ENCODE results near the gene AUH.
"Not testable (repeated sequence)": the region's sequence is repeated elsewhere in the genome, so short reads cannot be mapped to it uniquely, and the experiment has no call there.

The AUH gene

GRCh38 chr9:91378695-91379127 lies 17.0 kb upstream of the AUH start:
- no peak for DNase-seq (ENCODE audit: low read depth)

DNA sequence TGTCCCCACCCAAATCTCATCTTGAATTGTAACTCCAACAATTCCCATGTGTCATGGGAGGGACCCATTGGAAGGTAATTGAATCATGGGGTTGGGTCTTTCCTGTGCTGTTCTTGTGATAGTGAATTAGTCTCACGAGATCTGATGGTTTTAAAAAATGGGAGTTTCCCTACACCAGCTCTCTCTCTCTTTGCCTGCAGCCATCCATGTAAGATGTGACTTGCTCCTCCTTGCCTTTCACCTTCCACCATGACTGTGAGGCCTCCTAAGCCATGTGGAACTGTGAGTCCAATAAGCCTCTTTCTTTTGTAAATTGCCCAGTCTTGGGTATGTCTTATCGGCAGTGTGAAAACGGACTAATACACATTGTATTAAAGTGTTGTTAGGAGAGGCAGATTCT lies 16.3 kb upstream of the AUH start:
- not testable (repeated sequence) for DNase-seq (ENCODE audit: low read depth)

GRCh38 chr9:91376239-91376638 lies 14.5 kb upstream of the AUH start:
- DNase-seq (ENCODE audit: low read depth): no peak

DNA sequence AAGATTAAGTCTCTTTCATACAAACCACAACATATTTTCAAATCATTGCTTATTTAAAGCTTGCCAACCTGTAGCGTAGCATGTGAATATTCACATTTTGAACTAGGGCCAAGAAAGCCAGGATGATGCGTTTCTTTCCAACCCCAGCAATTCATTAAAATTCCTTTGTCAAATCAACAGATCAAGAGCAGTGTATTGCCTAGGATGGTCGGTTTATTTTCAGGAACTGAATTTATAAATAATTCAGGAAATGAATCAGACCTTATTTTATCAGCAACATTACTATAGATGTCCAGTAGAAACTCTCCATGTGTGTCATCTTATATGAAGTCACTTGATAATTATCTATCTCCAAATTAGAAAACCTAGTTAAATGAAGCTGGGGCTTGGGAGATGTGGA lies 13.2 kb upstream of the AUH start:
- DNase-seq (ENCODE audit: low read depth): peak; percentile 66

DNA sequence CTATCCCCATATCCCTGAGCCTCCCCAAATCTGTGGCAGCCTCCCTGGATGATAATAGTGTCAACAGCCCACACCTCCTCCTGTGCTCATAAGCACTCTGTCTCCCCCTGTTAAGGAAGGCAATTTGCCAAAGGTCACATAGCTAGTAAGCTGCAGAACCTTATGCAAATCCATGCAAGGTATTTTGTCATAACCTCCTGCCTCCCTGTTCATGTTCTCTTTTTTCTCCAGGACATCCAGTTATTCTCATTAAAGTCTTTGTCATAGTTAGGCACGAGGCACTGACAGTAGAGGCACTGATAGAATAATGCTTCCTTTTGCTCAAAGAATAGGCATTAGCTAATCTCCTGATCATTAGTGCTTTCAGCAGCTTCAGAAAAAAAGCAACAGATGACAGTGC lies 10.2 kb upstream of the AUH start:
- no peak for DNase-seq (ENCODE audit: low read depth)

- DNase-seq (ENCODE audit: low read depth): not testable (repeated sequence)
Measured at GRCh38 chr9:91370006-91370405, 8.3 kb upstream of the AUH start.

DNA sequence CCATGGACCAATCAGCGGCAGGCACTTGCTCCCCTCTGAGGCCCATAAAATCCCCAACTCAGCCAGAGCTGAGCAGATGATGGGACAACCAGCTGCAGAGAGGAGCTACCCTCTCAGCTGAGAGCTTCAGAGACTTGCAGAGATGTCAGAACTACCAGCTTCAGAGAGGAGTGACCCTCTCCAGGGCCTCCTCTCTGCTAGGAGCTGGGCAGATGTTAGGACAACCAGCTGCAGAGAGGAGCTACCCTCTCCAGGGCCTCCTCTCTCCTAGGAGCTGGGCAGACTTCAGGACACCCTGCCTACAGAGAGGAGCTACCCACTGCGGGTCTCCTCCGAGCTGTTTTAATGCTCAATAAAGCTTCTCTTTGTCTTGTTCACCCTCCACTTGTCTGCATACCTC lies 3.0 kb upstream of the AUH start:
- no peak for DNase-seq (ENCODE audit: low read depth)

GRCh38 chr9:91364005-91364404 lies 2.3 kb upstream of the AUH start:
- DNase-seq (ENCODE audit: low read depth): no peak

DNA sequence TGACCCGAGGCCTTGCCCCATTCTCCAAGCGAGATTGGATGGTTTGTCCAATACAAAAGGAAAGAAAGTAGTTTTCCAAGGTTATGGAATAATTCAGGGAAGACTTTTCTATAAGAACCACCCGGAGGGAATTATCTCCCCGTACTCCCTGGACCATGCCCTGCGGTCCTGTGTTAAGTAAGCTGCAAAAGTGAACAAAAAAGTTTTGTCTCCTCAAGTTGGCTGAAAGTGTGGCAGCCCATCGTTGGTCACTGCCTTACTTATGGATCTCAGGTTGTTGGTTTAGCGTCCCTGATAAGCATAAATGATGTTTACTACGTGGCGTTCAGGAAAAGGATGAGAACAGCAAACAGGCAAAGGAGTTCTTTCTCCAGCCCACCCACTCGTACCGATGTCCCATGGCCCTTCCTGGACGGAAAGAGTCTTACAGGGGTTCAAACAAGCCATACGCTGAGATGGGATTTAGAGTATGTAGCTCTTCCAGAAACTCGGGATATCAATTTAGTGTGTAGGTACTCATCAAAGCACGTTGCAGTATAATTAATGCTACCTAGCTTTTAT lies 413 bp upstream of the AUH start:
- no peak for DNase-seq (ENCODE audit: low read depth)

DNA sequence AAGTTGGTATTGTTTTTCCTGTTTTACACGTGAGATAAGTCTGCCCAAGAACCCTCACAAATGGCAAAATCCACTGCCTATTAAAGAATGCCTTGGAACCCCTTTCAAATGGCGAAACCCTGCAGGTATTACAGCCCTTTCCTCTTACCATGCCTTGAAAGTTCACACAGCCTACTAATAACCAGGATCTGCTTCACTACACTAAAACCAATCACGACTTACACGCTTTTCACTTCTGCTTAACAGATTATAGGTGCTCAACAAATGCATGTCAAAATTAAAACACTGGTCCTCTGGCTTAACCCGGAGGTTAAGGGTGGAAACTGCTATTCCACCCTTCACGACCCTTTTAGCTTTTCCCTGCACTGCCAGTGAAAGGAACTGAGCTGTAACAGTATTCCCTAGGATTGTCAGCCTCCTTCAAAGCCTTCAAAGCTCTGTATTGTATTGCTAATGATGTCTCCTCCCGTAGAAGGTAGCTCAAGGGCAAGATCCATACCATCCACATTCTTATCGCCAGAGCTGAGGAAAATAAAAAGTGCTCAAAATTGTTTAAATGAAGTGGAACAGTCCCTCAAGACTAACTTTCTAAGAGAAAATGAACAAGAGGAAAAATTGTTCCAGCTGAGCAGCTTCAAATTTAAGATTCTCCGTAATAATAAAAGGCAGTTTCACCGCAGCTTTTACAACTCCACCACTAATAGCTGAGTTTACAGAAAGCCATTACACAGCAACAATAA lies 997 bp downstream of the AUH start:
- no peak for DNase-seq (ENCODE audit: low read depth)

- no peak for DNase-seq (ENCODE audit: low read depth)
Measured at GRCh38 chr9:91359734-91360470, 1.8 kb downstream of the AUH start.

DNA sequence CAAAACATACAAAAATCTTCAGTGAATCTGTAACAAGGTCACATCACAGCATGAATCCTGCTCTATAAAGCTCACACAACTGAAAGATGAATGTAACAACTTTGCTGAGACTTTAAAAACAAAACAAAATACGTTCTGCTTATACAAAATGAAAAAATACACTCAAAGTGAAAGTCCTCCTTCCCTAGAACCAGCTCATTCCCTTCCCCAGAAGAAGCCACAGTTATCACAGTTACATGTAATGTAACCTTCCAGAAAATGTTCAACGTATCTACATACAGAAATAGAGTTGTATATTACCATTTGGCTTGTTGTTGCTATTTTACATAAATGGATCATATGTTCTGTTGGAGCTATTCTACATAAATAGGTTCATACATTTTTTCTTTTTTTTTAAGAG lies 2.6 kb downstream of the AUH start:
- DNase-seq (ENCODE audit: low read depth): no peak

DNA sequence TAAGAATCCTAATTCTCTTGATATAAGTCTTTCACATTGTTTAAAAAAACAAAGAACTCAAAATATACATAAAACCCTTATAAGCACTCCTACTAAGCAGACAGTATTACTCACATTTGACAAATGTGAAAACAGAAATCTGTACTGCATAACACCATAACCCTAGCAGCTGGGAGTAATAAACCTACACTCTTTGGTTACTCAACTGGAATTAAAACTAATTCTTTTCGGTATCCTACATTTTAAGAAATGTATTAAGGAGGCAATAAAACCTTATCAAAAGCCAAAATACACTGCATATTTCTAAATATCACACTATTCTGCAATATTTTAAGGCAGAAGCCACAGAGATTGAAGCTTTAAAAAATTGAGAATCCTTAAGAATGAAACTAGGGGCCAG lies 6.8 kb downstream of the AUH start:
- no peak for DNase-seq (ENCODE audit: low read depth)

- DNase-seq (ENCODE audit: low read depth): no peak
Measured at GRCh38 chr9:91349115-91349555, 12.6 kb downstream of the AUH start.

GRCh38 chr9:91348191-91348807 lies 13.4 kb downstream of the AUH start:
- DNase-seq (ENCODE audit: low read depth): no peak

DNA sequence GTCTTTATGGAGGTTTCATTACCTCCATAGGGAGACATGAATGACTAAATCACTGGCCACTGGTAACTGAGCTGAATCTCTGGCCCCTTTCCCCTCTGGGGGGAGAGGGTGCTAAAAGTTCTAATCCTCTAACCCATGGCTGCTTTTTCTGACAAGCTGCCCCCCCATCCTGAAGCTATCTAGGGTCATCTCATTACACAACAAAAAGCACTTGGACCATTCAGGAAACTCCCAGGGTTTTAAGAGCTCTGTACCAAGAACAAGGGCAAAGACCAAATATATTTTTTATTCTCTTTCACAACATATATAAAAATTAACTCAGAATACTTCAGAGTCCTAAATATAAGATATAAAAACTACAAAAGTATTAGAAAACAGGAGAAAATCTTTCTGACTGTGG lies 14.3 kb downstream of the AUH start:
- DNase-seq (ENCODE audit: low read depth): no peak

DNA sequence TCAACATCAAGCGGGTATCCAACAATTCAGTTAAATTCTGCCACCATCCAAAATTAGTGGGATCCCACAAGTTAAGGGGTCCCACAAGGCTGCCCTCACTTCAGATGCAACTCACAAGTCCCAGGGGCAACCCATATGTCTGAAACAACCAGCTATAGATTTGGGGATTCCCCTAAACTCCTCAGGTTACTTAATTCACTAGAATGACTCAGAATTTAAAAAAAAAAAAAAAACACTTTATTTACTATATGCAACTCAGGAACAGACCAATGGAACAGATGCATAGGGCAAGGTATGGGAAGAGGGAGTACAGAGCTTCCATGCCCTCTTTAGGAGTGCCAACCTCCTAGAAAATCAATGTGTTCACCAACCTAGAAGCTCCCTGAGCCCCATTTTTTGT lies 15.1 kb downstream of the AUH start:
- no peak for DNase-seq (ENCODE audit: low read depth)

DNA sequence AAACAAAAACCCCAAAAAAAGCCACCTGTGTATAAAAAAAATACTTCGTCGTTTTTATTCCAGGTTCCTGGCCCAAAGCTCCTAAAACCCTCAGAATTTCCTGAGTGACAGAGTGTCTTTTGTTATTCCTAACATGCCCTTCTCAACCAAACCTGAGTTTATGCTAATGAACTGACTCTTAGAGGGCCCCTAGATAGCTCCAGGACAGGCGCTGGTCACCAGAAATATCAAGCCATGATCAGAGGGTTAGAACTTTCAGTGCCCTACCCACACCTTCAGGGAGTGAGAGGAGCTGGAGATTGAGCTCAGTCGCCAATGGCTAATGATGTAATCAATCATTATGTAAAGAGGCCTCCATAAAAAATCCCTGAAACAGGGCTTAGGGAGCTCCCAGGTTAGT lies 15.7 kb downstream of the AUH start:
- no peak for DNase-seq (ENCODE audit: low read depth)

DNA sequence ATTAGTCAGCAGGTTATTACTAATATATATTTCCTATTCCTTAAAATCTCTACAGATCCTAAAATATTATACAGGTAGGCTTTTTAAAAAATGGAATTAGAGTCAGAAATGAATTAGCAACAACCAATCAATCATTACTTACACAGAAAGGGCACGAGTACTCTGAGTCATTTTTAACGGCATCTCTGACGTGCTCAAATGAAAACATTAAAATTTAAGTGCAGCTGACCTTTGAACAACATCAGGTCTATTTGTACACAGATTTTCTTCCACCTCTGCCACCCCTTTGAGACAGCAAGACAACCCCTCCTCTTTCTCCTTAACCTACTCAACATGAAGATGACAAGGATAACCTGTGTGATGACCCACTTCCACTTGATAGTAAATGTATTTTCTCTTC lies 19.1 kb downstream of the AUH start:
- no peak for DNase-seq (ENCODE audit: low read depth)

GRCh38 chr9:91341749-91342148 lies 20.0 kb downstream of the AUH start:
- no peak for DNase-seq (ENCODE audit: low read depth)

GRCh38 chr9:91341258-91341746 lies 20.4 kb downstream of the AUH start:
- no peak for DNase-seq (ENCODE audit: low read depth)

DNA sequence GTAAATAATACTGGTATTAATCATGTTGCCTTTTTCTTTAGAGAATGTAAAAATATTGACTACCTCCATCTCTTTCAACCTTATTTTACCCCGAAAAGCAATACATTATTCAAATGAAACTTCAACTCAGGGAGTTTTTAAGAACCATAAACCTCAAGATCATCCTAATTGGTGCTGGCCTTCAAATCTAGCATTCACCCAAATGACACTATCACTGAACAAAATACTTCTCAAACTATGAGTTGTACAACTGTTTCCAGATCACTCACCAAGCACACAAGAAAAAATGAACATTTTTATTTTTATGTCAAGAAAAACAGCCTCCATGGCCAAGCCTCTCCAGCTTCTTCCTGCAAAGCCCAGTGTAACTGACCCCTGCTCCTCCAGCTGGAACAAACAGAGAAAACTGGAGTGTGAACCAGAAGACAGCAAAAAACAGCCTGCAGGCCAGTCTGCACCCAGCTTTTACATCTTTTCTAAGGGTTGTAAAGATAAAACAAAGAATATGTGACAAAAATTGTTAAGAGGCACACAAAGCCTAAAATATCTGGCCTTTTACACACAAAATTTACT lies 21.2 kb downstream of the AUH start:
- no peak for DNase-seq (ENCODE audit: low read depth)
